HG02884 (cell line): ENCODE data around the gene NELFB.

Source experiments
- ATAC-seq: cut with Tn5 transposase; IDR thresholded peaks from one replicate; pipeline ENCODE4 v1.9.1; 2021; ENCODE audit warnings: mild to moderate bottlenecking, moderate library complexity; ENCODE audit not compliant: unreplicated experiment

The NELFB gene

GRCh38 chr9:137254624-137255447 lies at the start of gene NELFB:
TSS of gene NELFB (plus strand) at chr9:137255327.
- ATAC-seq = peak; percentile 72

GRCh38 chr9:137206602-137207001 lies 48.5 kb upstream of the NELFB start:
- no peak for ATAC-seq

GRCh38 chr9:137211532-137211931 lies 43.6 kb upstream of the NELFB start:
- no peak for ATAC-seq

- no peak for ATAC-seq
Measured at GRCh38 chr9:137212520-137212919, 42.6 kb upstream of the NELFB start.

- ATAC-seq = no peak
Measured at GRCh38 chr9:137213160-137214060, 41.7 kb upstream of the NELFB start.

GRCh38 chr9:137214620-137215019 lies 40.5 kb upstream of the NELFB start:
- ATAC-seq = no peak

GRCh38 chr9:137215196-137215986 lies 39.7 kb upstream of the NELFB start:
- ATAC-seq = no peak

GRCh38 chr9:137216188-137216965 lies 38.8 kb upstream of the NELFB start:
- ATAC-seq = no peak

GRCh38 chr9:137217276-137218211 lies 37.6 kb upstream of the NELFB start:
- ATAC-seq = no peak

GRCh38 chr9:137218212-137218753 lies 36.8 kb upstream of the NELFB start:
- ATAC-seq = no peak

GRCh38 chr9:137218754-137219271 lies 36.3 kb upstream of the NELFB start:
- ATAC-seq = no peak

- no peak for ATAC-seq
Measured at GRCh38 chr9:137219757-137220316, 35.3 kb upstream of the NELFB start.

- ATAC-seq = no peak
Measured at GRCh38 chr9:137220317-137221094, 34.6 kb upstream of the NELFB start.

GRCh38 chr9:137221095-137221505 lies 34.0 kb upstream of the NELFB start:
- ATAC-seq = no peak

- ATAC-seq = no peak
Measured at GRCh38 chr9:137221506-137222111, 33.5 kb upstream of the NELFB start.

- ATAC-seq = no peak
Measured at GRCh38 chr9:137222190-137223077, 32.7 kb upstream of the NELFB start, which contains the start of gene RNF208. TSS of gene RNF208 (minus strand) at chr9:137222240. CDS start at chr9:137221212, 1,028 bp downstream.
